ENCODE measurements around the gene EXOC6B. TPM values are rescaled to one million over a fixed set of nuclear protein-coding genes. Genes with fewer than 3 reads are reported as not detected.

The EXOC6B gene
- total RNA-seq, 2 experiments from 2014 or later: 16.9 to 17.5 TPM

- DNase-seq (no peak), ATAC-seq (ENCODE audit: poor library complexity) (no peak)
- CTCF ChIA-PET: no interaction called here
- H3K4me1 ChIP-seq (ENCODE audit: insufficient read depth, low read length): no peaks in the 10 kb centered on the region
- no peaks in the 10 kb centered on the region for H3K27me3 ChIP-seq (ENCODE audit: control insufficient read depth in 1 of 2, insufficient read depth in 2 of 2, low read length in 2 of 2)
- H3K4me3 ChIP-seq (ENCODE audit: low read length): no peak overlapping the region
- peaks cover 39% of the 10 kb centered on the region for H3K36me3 Mint-ChIP-seq (ENCODE audit: low read depth)
- H3K9me3 Mint-ChIP-seq: peaks cover 5% of the 10 kb centered on the region
- no peak overlapping the region for H3K4me3 Mint-ChIP-seq
- no peak for TF ChIP-seq CTCF (IDR thresholded peaks at IDR 0.05)
- no peaks in the 10 kb centered on the region for H3K27me3 Mint-ChIP-seq
- POLR2A ChIA-PET: no interaction called here
- H3K4me1 Mint-ChIP-seq (ENCODE audit: low read depth): no peaks in the 10 kb centered on the region
- peaks cover 0 to 8% of the 10 kb centered on the region in 2 experiments for H3K9me3 ChIP-seq (ENCODE audit: control insufficient read depth in 1 of 2, insufficient read depth in 1 of 2, low read length in 2 of 2)
- intact Hi-C loops (cut with DNase I, micrococcal nuclease): no loop called here
- H3K27ac Mint-ChIP-seq: no peak overlapping the region
- H3K27ac ChIP-seq (ENCODE audit: low read depth in 1 of 2, low read length in 2 of 2): no peak overlapping the region
- H3K36me3 ChIP-seq (ENCODE audit: insufficient read depth, low read length): no peaks in the 10 kb centered on the region
These were observed 413.6 kb downstream of the EXOC6B start for GRCh38 chr2:72412214-72412613.

GRCh38 chr2:72399879-72400278, 426.0 kb downstream of the EXOC6B start:
- Histone ChIP-seq H3K36me3 (ENCODE audit: insufficient read depth, low read length) (no peaks in the 10 kb centered on the region), H3K4me3 (ENCODE audit: low read length) (no peak overlapping the region), H3K27me3 (ENCODE audit: control insufficient read depth in 1 of 2, insufficient read depth in 2 of 2, low read length in 2 of 2) (no peaks in the 10 kb centered on the region), H3K4me1 (ENCODE audit: insufficient read depth, low read length) (no peaks in the 10 kb centered on the region), H3K9me3 (ENCODE audit: control insufficient read depth in 1 of 2, insufficient read depth in 1 of 2, low read length in 2 of 2) (peaks cover 0 to 12% of the 10 kb centered on the region in 2 experiments), H3K27ac (ENCODE audit: low read depth in 1 of 2, low read length in 2 of 2) (no peak overlapping the region)
- no peaks in the 10 kb centered on the region for H3K27me3 Mint-ChIP-seq
- DNase-seq: no peak
- peaks cover 49% of the 10 kb centered on the region for H3K36me3 Mint-ChIP-seq (ENCODE audit: low read depth)
- no peak for ATAC-seq (ENCODE audit: poor library complexity)
- H3K4me1 Mint-ChIP-seq (ENCODE audit: low read depth): no peaks in the 10 kb centered on the region
- TF ChIP-seq CTCF (IDR thresholded peaks at IDR 0.05): no peak
- POLR2A ChIA-PET: no interaction called here
- no peak overlapping the region for H3K4me3 Mint-ChIP-seq
- no peak overlapping the region for H3K27ac Mint-ChIP-seq
- CTCF ChIA-PET: no interaction called here
- peaks cover 9% of the 10 kb centered on the region for H3K9me3 Mint-ChIP-seq
- intact Hi-C loops (cut with DNase I, micrococcal nuclease): no loop called here

GRCh38 chr2:72395096-72395495, 430.7 kb downstream of the EXOC6B start:
- Mint-ChIP-seq H3K9me3 (peaks cover 10% of the 10 kb centered on the region), H3K27ac (no peak overlapping the region), H3K27me3 (no peaks in the 10 kb centered on the region), H3K4me3 (no peak overlapping the region), H3K36me3 (ENCODE audit: low read depth) (peaks cover 50% of the 10 kb centered on the region), H3K4me1 (ENCODE audit: low read depth) (no peaks in the 10 kb centered on the region)
- Histone ChIP-seq H3K27ac (ENCODE audit: low read depth in 1 of 2, low read length in 2 of 2) (no peak overlapping the region), H3K36me3 (ENCODE audit: insufficient read depth, low read length) (no peaks in the 10 kb centered on the region), H3K9me3 (ENCODE audit: control insufficient read depth in 1 of 2, insufficient read depth in 1 of 2, low read length in 2 of 2) (peaks cover 8 to 11% of the 10 kb centered on the region in 2 experiments), H3K4me3 (ENCODE audit: low read length) (no peak overlapping the region), H3K27me3 (ENCODE audit: control insufficient read depth in 1 of 2, insufficient read depth in 2 of 2, low read length in 2 of 2) (no peaks in the 10 kb centered on the region), H3K4me1 (ENCODE audit: insufficient read depth, low read length) (no peaks in the 10 kb centered on the region)
- TF ChIP-seq CTCF (IDR thresholded peaks at IDR 0.05): no peak
- ChIA-PET CTCF (no interaction called here), POLR2A (no interaction called here)
- DNase-seq: no peak
- intact Hi-C loops (cut with DNase I, micrococcal nuclease): no loop called here
- no peak for ATAC-seq (ENCODE audit: poor library complexity)
